NOMO-1 treated with dmso at 0.1 percent for 144 hours (cell line): ENCODE measurements around the gene GABRD.

ENCODE experiments used
- DNase-seq: peaks from one replicate; lab custom pipeline; 2025; ENCODE audit not compliant: unreplicated experiment; lab: John Stamatoyannopoulos, UW

GABRD gene

DNA sequence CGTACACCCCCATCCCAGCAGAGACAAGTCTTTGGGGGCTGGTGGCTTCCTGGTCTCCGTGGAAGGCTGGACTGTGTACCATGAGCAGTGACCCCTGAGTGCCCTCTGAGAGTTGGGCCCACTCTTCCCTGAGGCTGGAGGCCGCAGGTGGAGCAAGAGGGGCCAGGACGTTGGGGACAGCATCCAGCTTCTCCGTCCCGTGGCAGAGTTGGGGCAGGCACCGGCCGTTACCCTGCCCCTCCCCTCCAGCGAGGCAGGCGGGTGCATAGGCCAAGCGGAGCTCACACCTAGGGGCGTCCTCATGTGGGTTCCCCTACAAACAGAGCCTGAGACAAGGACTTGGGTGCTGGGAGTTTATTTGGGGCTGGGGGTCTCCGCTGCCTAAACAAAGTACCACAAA, 14.0 kb downstream of the GABRD start:
- DNase-seq, result no peak

DNA sequence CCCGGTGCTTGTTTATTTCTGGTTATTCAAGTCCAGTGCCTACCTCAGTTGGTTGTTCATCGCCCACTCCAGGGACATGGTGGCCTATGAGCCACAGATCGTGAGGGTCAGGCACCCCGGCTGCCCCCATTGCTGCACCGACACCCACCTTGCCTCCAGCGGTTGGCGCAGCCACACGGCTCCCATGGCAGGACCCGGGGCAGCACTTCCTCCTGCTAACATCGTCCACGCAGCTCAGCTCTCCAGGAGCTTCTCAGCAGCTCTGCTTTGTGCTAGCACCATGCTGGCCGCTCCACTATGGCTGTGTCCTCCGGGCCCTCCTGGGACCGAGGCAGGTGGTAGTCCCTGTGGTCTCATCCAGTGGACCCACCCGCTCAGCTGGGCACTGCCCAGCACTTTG, 17.1 kb downstream of the GABRD start:
- no peak for DNase-seq

DNA sequence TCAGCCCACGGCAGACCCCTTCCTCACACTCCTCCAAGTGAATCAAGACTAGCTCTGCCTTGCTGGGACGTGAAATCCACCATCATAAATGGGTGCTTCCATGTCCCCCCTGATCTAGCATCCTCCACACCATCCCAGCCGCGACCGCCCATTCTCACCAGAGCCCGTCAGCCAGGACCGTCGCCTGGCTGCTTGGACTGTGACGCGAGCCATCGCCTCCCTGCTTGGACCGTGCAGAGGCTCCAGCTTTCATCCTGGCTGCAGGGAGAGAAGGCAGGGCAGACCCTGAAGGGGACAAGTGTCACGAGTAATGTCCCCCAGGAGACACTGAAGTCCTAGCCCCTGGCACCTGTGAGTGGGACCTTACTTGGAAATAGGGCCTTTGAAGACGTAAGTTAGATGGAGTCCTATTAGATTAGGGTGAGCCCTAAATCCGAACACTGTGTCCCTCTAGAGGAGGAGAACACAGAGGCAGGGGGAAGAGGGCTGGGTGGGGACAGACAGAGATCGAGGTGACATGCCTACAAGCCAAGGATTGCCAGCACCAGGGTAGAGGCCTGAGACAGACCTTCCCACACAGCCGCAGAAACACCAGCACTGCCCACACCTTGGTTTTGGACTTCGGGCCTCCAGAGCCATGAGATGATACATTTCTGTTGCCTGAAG, 18.3 kb downstream of the GABRD start:
- no peak for DNase-seq

DNA sequence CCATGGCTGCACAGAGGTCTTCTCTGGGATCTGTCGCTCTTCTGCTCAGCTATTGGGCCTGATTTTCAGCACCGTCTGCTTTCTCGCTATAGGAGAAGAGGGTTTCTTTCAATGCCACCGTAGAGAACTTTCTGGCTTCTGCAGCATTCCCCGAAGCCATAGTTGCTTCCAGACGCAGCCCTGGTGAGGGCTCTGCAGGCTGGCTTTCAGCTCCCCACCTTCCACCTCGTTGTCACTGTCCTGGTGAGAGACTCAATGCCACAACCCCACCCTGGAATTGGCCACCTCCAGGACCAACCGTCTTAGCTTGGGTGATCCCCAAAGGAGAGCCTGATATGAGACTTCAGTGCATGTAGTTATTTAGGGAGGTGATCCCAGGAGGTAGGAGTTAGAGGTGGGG, 19.1 kb downstream of the GABRD start:
- DNase-seq, result no peak

DNA sequence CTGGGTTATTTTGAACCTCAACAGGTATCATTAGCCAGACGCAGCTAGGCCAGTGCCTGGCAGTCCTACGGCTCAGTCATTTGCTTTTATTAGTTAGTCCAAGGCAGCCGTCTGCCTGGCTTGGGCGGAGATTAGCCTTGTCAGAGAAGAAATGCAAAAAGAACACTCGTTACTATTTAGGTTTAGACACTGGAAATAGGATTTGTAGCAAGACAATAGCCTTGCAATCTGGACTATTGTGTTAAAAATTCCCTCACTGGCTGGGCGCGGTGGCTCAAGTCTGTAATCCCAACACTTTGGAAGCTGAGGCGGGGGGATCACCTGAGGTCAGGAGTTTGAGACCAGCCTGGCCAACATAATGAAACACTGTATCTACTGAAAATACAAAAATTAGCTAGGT, 20.1 kb downstream of the GABRD start:
- DNase-seq, result no peak

DNA sequence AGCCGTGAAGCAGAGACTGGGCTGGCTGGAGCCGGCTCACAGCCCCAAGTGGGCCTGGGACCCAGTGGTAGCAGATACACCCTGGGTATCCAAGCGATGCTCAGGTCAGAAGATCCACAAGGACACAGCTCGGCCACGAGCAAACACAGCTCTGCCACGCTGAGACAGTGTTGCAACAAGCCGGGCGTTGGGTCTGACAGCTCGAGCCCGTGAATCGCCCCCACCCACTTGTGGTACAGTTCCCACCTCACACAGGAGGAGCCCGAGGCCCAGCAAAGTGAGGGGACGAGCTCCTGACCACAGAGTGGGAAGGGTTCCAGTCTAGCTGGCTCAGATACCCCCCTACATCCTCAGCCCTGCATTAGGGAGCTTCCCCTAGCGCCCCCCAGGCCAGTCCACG, 22.2 kb downstream of the GABRD start:
- DNase-seq, result no peak

- DNase-seq, result no peak
Measured at GRCh38 chr1:2041887-2042286, 22.7 kb downstream of the GABRD start.

GRCh38 chr1:2042830-2043773, 24.0 kb downstream of the GABRD start:
- no peak for DNase-seq

- no peak for DNase-seq
Measured at GRCh38 chr1:2043886-2044285, 24.7 kb downstream of the GABRD start.

DNA sequence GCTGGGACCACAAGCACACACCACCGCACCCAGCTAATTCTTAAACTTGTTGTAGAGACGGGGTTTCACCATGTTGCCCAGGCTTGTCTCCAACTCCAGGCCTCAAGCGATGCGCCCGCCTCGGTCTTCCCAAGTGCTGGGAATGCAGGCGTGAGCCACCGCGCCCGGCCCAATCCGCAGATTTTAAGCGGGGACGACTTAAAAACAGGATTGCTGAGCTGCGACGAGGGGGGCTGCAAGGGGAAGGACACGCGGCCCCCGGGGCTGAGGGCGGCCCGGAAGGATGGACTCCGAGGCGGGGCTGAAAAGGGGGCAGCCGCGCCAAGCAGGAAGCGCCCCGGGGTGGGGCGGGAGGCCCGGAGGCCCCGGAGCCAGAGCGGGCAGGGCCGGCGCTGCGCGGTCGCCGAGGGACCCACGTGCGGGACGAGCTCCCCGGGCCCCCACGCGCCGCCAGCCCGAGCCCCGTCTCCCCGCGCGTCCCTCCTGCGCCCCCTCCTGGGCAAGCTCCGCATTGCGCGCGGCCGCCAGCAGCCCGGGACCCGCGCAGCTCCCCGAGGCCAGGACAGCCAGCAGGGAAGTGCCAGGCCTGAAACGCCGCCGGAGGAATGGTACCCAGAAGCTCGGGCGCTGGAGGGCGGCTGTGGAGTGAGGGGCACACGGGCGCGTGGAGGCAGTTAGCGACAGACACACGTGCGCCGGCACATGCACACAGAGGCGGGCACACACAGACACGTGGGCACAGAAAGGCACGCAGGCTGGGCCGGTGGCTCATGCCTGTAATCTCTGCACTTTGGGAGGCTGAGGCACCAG, 25.6 kb downstream of the GABRD start:
- peak; percentile 31 for DNase-seq

DNA sequence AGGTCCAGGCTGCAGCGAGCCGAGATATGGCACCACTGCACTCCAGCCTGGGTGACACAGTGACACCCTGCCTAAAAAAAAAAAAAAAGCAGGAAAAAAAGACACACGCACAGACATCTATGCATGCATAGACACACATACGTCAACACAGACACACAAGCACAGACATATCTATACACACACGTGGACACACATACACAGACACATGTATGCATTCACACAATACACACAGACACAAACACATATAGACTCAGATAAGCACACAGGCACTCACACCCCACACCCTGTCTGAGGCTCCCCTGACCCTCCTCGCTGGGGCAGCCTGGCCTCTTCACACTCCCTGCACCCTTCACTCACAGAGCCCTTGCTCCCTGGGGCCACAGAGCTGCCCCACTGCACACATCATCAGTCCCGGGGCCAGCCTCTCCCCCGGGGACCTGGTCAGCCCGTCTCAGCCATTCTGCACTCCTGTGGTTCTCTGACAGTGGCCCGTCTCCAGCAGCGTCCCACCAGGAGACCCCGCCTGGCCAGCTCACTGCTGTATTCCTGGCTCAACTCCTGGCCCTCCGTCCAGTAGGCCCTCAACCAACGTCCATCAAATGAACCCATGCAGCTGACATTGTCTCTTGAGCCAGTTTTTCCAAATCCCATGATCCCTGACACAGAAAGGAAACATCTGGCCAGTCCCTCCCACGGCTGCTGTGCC, 26.5 kb downstream of the GABRD start:
- no peak for DNase-seq

GRCh38 chr1:2046174-2046917, 27.2 kb downstream of the GABRD start:
- peak; percentile 3 for DNase-seq

- no peak for DNase-seq
Measured at GRCh38 chr1:2046953-2047748, 28.0 kb downstream of the GABRD start.

- no peak for DNase-seq
Measured at GRCh38 chr1:2047749-2048729, 28.9 kb downstream of the GABRD start.

DNA sequence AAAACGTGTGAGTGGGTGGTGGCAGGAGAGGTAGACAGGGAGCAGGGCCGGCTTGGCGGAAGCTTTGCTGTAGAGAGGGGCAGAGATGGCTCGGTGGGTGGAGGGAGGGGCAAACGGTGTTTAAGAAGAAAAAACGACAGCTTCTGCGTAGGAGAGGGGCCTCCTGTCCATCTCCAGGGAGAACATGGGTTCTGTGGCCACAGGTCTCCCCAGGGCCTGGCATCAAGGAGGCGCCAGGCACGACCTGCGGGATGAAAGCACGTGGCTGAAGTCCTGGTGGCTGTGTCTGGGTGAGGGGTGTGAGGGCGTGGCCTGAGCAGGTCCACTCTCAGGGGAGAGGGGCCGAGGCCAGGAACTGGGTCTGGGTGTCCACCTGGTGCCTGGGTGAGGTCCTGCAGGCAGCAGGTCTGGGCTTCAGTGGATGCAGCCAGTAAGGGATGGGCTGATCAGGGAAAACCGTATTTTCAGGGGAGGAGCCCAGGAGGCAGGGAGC, 30.1 kb downstream of the GABRD start:
- no peak for DNase-seq

GRCh38 chr1:2049718-2050431, 30.7 kb downstream of the GABRD start, which contains the start of gene PRKCZ:
Gene PRKCZ (plus strand): TSS chr1:2050411. CDS start chr1:2050631, 220 bp downstream.
- peak; percentile 49 for DNase-seq

DNA sequence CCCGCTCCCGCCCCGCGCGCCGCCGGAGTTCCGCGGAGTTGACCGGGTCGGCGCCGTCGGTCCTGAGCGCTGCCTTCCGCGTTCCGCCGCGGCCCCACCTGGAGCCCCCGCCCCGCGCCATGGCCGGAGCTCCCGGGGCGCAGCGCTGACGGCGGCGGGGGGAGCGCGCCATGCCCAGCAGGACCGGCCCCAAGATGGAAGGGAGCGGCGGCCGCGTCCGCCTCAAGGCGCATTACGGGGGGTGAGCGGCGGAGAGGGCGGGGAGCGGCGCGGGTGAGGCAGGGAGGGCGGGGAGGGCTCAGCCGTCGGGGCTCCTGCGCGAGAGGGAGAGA, 31.3 kb downstream of the GABRD start:
- DNase-seq, result no peak
